ENCODE data around the gene XYLB.
"Not testable (repeated sequence)": the region's sequence is repeated elsewhere in the genome, so short reads cannot be mapped to it uniquely, and the experiment has no call there.

XYLB gene

DNA sequence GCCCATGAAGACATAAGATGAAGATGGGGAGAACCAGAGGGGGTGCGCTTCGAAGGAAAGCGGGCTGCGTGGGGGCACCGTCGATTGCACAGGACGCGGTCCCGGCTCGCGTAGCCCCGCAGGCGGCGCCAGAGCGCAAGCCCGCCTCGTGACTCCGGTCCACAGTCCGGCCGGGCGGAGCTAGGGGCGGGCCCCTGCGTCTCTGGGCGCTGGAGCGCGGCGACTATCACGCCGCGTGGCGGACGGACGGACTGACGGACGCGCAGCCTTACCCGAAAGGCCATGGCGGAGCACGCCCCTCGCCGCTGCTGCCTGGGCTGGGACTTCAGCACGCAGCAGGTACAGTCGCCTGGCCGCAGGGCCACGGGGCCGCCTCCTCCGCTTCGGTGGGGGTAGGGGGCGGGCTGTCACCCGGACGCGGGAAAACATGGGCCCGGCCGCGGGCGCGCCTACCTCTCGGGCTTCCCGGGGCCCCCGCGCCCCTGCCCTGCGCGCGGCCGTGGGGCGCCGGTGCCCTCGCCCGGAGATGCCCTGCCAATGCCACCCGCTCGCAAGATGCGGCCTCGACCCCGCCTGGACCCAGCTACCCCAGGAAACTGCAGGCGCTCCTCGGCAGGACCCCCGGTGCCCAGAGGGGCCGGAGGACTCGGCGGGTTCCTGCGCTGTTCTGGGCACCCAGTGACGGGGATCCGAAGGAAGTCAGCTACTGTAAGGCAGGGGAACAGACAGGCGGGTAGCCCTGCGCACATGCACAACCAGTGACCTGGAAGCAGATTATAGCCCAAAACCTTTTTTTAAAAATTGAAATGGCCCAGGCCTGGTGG lies at the start of gene XYLB:
Gene XYLB, plus strand, starts transcription at position 199 of the 824 bp plus-strand sequence. Its CDS starts 84 bp downstream, at position 283.
- no peaks in the 10 kb centered on the region for H3K27me3 ChIP-seq
- intact Hi-C loops (cut with DNase I; ENCODE audit: low total_unique reads) = loop anchor here (2.0 to 10.0 kb wide), 2 partner anchors 132 to 222 kb away; no protein-coding TSS in a partner anchor
- no peaks in the 10 kb centered on the region for H3K9me3 ChIP-seq
- H3K4me1 ChIP-seq = peaks cover 0 to 13% (median 7%) of the 10 kb centered on the region in 4 donors
- peak within 1 kb of the TSS; percentile 62 to 63 for H3K4me3 ChIP-seq
- H3K36me3 ChIP-seq = no peaks in the 10 kb centered on the region
- H3K27ac ChIP-seq = peak within 1 kb of the TSS; percentile 43 to 53
- TF ChIP-seq, protein P1, sequence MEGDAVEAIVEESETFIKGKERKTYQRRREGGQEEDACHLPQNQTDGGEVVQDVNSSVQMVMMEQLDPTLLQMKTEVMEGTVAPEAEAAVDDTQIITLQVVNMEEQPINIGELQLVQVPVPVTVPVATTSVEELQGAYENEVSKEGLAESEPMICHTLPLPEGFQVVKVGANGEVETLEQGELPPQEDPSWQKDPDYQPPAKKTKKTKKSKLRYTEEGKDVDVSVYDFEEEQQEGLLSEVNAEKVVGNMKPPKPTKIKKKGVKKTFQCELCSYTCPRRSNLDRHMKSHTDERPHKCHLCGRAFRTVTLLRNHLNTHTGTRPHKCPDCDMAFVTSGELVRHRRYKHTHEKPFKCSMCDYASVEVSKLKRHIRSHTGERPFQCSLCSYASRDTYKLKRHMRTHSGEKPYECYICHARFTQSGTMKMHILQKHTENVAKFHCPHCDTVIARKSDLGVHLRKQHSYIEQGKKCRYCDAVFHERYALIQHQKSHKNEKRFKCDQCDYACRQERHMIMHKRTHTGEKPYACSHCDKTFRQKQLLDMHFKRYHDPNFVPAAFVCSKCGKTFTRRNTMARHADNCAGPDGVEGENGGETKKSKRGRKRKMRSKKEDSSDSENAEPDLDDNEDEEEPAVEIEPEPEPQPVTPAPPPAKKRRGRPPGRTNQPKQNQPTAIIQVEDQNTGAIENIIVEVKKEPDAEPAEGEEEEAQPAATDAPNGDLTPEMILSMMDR (IDR thresholded peaks at IDR 0.05) = peak; percentile 87 to 92
- peak; percentile 82 to 90 for DNase-seq

DNA sequence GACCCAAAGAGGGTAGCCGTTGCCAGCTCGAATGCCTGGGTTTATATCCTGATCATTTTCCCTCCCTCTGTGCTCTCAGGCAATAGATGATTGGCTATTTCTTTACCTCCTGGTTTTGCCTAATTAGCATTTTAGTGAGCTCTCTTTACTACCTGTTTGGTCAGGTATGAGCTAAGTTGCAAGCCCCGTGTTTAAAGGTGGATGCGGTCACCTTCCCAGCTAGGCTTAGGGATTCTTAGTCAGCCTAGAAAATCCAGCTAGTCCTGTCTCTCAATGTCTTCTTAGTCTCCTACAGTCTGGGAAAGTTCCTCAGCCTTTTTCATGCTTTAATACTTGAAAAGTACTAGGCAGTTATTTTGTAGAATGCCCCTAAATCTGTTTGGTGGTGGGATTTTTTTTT lies 49.5 kb upstream of the XYLB start:
- intact Hi-C loops (cut with DNase I; ENCODE audit: low total_unique reads); DNase-seq; H3K27me3 ChIP-seq; H3K36me3 ChIP-seq; H3K4me1 ChIP-seq; H3K4me3 ChIP-seq; H3K9me3 ChIP-seq; H3K27ac ChIP-seq: not testable (repeated sequence)

DNA sequence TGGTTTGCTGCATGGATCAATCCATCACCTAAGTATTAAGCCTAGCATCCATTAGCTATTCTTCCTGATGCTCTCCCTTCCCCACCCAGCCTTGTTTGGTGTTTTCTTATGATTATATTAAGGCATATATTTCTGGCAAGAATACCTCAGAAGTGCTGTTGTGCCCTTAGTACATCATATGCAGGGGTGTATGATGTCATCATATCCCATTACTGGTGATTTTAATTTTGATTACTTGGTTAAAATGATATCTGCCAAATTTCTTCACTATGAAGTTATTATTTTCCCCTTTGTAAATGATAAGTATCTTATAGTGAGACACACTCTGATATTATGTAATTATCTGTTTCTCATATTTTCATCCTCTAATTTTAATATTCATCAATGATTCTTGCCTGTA lies 49.0 kb upstream of the XYLB start:
- TF ChIP-seq, protein P1 (IDR thresholded peaks at IDR 0.05) = no peak
- Histone ChIP-seq H3K4me1 (no peaks in the 10 kb centered on the region), H3K27me3 (no peaks in the 10 kb centered on the region), H3K4me3 (no peak overlapping the region), H3K9me3 (no peaks in the 10 kb centered on the region), H3K36me3 (no peaks in the 10 kb centered on the region), H3K27ac (no peak overlapping the region)
- DNase-seq = no peak
- intact Hi-C loops (cut with DNase I; ENCODE audit: low total_unique reads) = no loop called here

DNA sequence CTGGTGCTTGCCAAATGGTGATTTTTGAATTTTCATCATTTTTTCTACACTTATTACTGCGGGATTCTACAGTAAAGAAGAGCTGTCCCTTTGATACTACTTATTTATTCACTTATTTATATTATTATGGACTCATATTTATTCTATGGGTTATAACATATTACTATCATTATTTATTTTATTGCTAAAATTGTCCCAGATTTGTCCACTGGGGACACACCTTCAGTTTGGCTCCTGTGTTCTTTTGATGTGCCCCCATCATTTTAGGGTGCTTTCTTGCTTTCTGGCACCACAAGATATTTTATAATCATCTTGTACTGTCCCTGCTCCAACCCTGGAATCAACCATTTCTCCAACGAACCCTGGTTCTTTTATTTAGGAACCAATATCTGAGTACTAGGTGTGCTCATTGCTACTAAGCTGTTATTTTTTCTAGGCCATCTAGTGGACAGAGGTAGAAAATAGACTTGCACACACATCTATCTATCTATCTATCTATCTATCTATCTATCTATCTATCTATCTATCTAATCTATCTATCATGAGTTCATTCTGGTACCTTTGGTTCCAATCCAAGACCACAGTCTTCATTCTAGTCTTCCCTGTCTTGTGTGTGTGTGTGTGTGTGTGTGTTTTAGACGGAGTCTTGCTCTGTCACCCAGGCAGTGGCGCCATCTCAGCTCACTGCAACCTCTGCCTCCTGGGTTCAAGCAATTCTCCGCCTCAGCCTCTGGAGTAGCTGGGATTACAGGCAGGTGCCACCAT lies 48.5 kb upstream of the XYLB start:
- Histone ChIP-seq H3K9me3 (no peaks in the 10 kb centered on the region), H3K27me3 (no peaks in the 10 kb centered on the region), H3K4me1 (no peaks in the 10 kb centered on the region), H3K27ac (no peak overlapping the region), H3K4me3 (no peak overlapping the region), H3K36me3 (no peaks in the 10 kb centered on the region)
- TF ChIP-seq, protein P1 (IDR thresholded peaks at IDR 0.05) = peak in 1 of 2 experiments; percentile 23
- intact Hi-C loops (cut with DNase I; ENCODE audit: low total_unique reads) = no loop called here
- no peak for DNase-seq

DNA sequence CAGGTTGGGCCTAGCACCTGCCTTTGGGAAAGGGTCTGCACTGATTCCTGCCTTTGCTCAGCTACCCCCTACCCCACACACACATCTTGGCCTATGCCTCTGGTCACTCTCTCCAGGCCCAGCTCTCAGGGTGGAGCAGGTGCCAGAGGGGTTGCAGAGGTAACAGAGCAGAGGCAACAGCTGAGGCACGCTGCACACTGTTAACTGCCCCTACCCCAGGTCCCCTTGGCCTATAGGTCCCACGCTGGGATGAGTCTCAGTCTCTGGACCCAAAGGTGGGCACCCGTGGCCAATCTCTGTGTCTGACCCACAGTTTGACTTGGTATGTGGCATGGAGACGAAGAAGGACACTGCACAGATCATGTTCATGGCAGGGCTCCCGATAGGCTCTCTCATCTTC lies 39.6 kb upstream of the XYLB start:
- Histone ChIP-seq H3K27me3 (no peaks in the 10 kb centered on the region), H3K4me3 (no peak overlapping the region), H3K27ac (no peak overlapping the region), H3K9me3 (no peaks in the 10 kb centered on the region), H3K36me3 (peaks cover 0 to 4% (median 0%) of the 10 kb centered on the region in 3 donors), H3K4me1 (no peaks in the 10 kb centered on the region)
- intact Hi-C loops (cut with DNase I; ENCODE audit: low total_unique reads) = no loop called here
- no peak for DNase-seq
- TF ChIP-seq, protein P1 (IDR thresholded peaks at IDR 0.05) = no peak

DNA sequence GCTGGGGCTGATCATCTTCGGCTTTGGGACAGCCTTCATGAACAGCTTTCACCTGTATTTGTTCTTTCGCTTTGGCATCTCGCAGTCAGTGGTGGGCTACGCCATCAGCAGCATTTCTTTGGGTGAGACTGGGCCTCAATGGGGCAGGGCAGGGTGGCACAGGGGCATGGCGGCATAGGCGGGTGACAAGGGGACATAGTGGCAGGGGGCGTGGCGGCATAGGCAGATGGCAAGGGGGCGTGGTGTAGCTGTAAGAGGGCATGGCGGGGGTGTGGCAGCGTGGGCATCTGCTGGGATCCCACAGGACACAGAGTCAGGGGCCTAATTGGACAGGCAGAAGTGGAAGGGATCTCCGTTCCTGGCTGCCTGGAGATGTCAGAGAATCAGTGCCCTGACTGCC lies 39.0 kb upstream of the XYLB start:
- Histone ChIP-seq H3K27ac (no peak overlapping the region), H3K4me1 (no peaks in the 10 kb centered on the region), H3K36me3 (peaks cover 0 to 4% (median 0%) of the 10 kb centered on the region in 3 donors), H3K9me3 (no peaks in the 10 kb centered on the region), H3K27me3 (no peaks in the 10 kb centered on the region), H3K4me3 (no peak overlapping the region)
- TF ChIP-seq, protein P1 (IDR thresholded peaks at IDR 0.05) = no peak
- intact Hi-C loops (cut with DNase I; ENCODE audit: low total_unique reads) = no loop called here
- DNase-seq = no peak
